Spleen (tissue), 11 donors: ENCODE data around the gene GNPAT. TPM values are rescaled to one million over a fixed set of nuclear protein-coding genes. Genes with fewer than 3 reads are reported as not detected.

Experiments
- DNase-seq: peaks from one replicate; pipeline ENCODE4 v3.0.0-alpha.2; 2020
- H3K27ac ChIP-seq, 8 donors: fragments of 200-600 bp; sonication (generic) in 7 of 8; 1 replicate in 4 of 8; 2 replicates in 4 of 8; pipeline versions ENCODE4 v1.5.0 to v1.8.0; 2016 to 2021; ENCODE audit warnings: inconsistent platforms in 4 of 8, mild to moderate bottlenecking in 4 of 8, moderate library complexity in 1 of 8
- H3K27me3 ChIP-seq, 7 donors: fragments of 200-600 bp; sonication (generic) in 6 of 7; replicated peaks in 1 of 7; 1 replicate in 4 of 7; 2 replicates in 3 of 7; pipeline versions ENCODE4 v1.5.0 to v1.8.0; 2016 to 2021; ENCODE audit warnings: inconsistent platforms in 3 of 7, mild to moderate bottlenecking in 1 of 7
- H3K36me3 ChIP-seq, 6 donors: fragments of 200-600 bp; sonication (generic) in 5 of 6; 1 replicate in 4 of 6; 2 replicates in 2 of 6; pipeline versions ENCODE4 v1.5.0 to v1.8.0; 2016 to 2021; ENCODE audit warnings: inconsistent platforms in 2 of 6
- H3K4me1 ChIP-seq, 6 donors: fragments of 200-600 bp; sonication (generic) in 5 of 6; 1 replicate in 3 of 6; 2 replicates in 3 of 6; pipeline versions ENCODE4 v1.5.0 to v1.8.0; 2016 to 2021; ENCODE audit warnings: inconsistent platforms in 3 of 6
- H3K4me3 ChIP-seq, 8 donors: fragments of 200-600 bp; sonication (generic) in 7 of 8; 1 replicate in 4 of 8; 2 replicates in 4 of 8; pipeline versions ENCODE4 v1.5.0 to v1.8.0; 2016 to 2021; ENCODE audit warnings: inconsistent platforms in 4 of 8, mild to moderate bottlenecking in 4 of 8, moderate library complexity in 2 of 8
- H3K9me3 ChIP-seq, 8 donors: fragments of 200-600 bp; sonication (generic) in 7 of 8; 1 replicate in 4 of 8; 2 replicates in 4 of 8; pipeline versions ENCODE4 v1.5.0 to v1.8.0; 2016 to 2021; ENCODE audit warnings: inconsistent platforms in 4 of 8
- POLR2A ChIP-seq, 3 donors: fragments of 450-650 bp; IDR thresholded peaks; one replicate each; pipeline ENCODE4 v1.5.1; 2017; ENCODE audit warnings: antibody characterized with exemption in 3 of 3, mild to moderate bottlenecking in 1 of 3
- POLR2AphosphoS5 ChIP-seq, 3 donors: sonication (generic); formaldehyde crosslinking; IDR thresholded peaks; one replicate each; pipeline ENCODE4 v1.5.1; 2017; ENCODE audit warnings: antibody characterized with exemption in 3 of 3
- WGBS, 5 donors: extraction: QIAGEN DNeasy Blood & Tissue Kit in 3 of 5; methylation state at CpG; one replicate each; pipeline versions ENCODE4 v1.1.5 to v1.1.7; 2013 to 2018; 5-methylcytosine and 5-hydroxymethylcytosine counted together
- intact Hi-C: fragments of 100-400 bp; cut with DNase I; formaldehyde crosslinking; loops from one replicate; pipeline ENCODE4 v1.15.0; 2023; ENCODE audit warnings: low total_unique reads
- polyA plus RNA-seq, 3 donors: library from polyadenylated mRNA; stranded (reverse); fragments of 200-250 nt; gene quantifications; one replicate each; pipeline ENCODE4 v1.2.1, GENCODE V29; 2013
- total RNA-seq, 7 donors: library from RNA; depleted of rRNA in 3 of 7; stranded (reverse); fragments of >200 nt in 3 of 7; fragmentation: NEBNext Ultra II Directional in 4 of 7; extraction: Animal tissue kit (Norgen Biotek cat#: 25700) in 4 of 7; gene quantifications; one replicate each; pipeline versions ENCODE4 v1.1.0 to v1.2.1, GENCODE V29; 2016 to 2021
- TF ChIP-seq, protein P1 (sequence below), 11 experiments: fragments of 200-600 bp in 7 of 11; fragments of 450-650 bp in 4 of 11; sonication (generic) in 4 of 11; IDR thresholded peaks in 8 of 11; conservative IDR thresholded peaks in 3 of 11; 1 replicate in 7 of 11; 2 replicates in 4 of 11; pipeline versions ENCODE4 v1.4.0 to v1.8.0; 2016 to 2021; ENCODE audit warnings: antibody characterized with exemption in 11 of 11, inconsistent platforms in 4 of 11, mild to moderate bottlenecking in 1 of 11
- donor health status: healthy with polysubstance abuse.
- donor health status: DM: no; HTN: no; CAD: no; lungs with moderate emphysema.
- donor health status: DM: no; HTN: no; CAD: no.
- donor health status: Bipolar disorder and iron deficiency.
- donor health status: healthy.
- donor health status: DM: no; HTN: no; CAD: no.
- donor health status: DM: yes; HTN: yes; CAD: no.

The GNPAT gene
- total and polyA plus RNA-seq, 10 donors = 27.7 to 42.9 (median 34.0) TPM

DNA sequence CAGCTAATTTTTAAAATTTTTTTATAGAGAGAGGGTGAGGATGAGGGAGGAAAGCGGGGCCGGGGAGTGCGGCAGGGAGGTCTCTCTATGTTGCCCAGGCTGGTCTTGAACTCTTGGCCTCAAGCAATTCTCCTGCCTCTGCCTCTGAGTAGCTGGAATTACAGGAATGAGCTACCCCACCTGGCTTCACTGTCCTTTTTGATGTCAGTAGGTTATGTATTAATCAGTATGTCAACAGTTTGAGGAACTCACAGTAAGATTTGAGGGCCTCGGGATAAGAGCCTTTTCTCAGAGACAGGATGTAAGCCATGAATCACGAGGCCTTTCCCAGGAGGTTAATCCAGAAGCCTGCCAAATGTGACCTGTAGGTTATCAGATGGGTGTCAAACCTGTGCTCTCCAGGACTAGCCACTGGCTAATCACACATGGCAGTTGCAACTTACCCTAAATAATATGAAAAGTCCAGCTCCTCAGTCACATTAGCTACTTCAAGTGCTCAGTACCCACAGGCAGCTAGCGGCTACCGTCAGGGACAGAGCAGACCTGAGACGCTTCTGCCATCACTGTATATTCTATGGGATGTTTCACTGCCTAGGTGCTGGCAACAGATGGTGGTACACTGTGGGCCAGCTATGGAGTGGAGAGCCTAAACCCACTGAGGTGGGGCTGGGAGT, 46.0 kb upstream of the GNPAT start:
- DNase-seq = peak; percentile 31
- 70 to 85% (median 81%) methylated on average over 8 of the region's 8 CpGs for WGBS, 5 donors

DNA sequence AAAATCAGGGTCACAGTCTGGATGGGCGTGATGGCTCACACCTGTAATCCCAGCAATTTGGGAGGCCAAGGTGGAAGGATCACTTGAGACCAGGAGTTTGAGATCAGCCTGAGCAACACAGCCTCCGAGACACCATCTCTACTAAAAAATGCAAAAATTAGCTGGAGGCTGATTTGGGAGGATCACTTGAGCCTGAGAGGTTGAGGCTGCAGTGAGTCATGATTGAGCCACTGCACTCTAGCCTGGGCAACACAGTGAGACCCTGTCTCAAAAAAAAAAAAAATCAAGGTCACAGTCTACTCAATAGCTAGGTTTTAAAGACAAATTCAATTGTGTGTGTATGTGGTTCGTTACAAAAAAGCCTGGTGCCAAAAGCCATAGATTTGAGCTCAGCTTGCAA, 44.7 kb upstream of the GNPAT start:
- no peak for DNase-seq
- Histone ChIP-seq H3K27me3 (peaks cover 0 to 26% (median 0%) of the 10 kb centered on the region in 7 donors), H3K4me3 (no peak overlapping the region), H3K27ac (no peak overlapping the region), H3K9me3 (no peaks in the 10 kb centered on the region), H3K4me1 (peaks cover 0 to 14% (median 0%) of the 10 kb centered on the region in 6 donors), H3K36me3 (no peaks in the 10 kb centered on the region)
- TF ChIP-seq, protein P1, sequence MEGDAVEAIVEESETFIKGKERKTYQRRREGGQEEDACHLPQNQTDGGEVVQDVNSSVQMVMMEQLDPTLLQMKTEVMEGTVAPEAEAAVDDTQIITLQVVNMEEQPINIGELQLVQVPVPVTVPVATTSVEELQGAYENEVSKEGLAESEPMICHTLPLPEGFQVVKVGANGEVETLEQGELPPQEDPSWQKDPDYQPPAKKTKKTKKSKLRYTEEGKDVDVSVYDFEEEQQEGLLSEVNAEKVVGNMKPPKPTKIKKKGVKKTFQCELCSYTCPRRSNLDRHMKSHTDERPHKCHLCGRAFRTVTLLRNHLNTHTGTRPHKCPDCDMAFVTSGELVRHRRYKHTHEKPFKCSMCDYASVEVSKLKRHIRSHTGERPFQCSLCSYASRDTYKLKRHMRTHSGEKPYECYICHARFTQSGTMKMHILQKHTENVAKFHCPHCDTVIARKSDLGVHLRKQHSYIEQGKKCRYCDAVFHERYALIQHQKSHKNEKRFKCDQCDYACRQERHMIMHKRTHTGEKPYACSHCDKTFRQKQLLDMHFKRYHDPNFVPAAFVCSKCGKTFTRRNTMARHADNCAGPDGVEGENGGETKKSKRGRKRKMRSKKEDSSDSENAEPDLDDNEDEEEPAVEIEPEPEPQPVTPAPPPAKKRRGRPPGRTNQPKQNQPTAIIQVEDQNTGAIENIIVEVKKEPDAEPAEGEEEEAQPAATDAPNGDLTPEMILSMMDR (IDR thresholded peaks at IDR 0.05 in 8 of 11, conservative IDR thresholded peaks at IDR 0.05 in 3 of 11) = no peak
- TF ChIP-seq POLR2A (IDR thresholded peaks at IDR 0.05) (no peak), POLR2AphosphoS5 (IDR thresholded peaks at IDR 0.05) (no peak)
- intact Hi-C loops = no loop called here
- WGBS, 5 donors = 75 to 87% (median 83%) methylated on average over 3 of the region's 3 CpGs

More for the DNA sequence above, 46.0 kb upstream of the GNPAT start:
- intact Hi-C loops = no loop called here
- TF ChIP-seq POLR2A (IDR thresholded peaks at IDR 0.05) (no peak), POLR2AphosphoS5 (IDR thresholded peaks at IDR 0.05) (no peak)
- H3K4me1 ChIP-seq = peaks cover 0 to 7% (median 0%) of the 10 kb centered on the region in 6 donors
- no peak overlapping the region for H3K27ac ChIP-seq
- no peak overlapping the region for H3K4me3 ChIP-seq
- no peaks in the 10 kb centered on the region for H3K36me3 ChIP-seq
- H3K9me3 ChIP-seq = peaks cover 0 to 3% (median under 1%) of the 10 kb centered on the region in 8 donors
- H3K27me3 ChIP-seq = peaks cover 0 to 27% (median 0%) of the 10 kb centered on the region in 7 donors

DNA sequence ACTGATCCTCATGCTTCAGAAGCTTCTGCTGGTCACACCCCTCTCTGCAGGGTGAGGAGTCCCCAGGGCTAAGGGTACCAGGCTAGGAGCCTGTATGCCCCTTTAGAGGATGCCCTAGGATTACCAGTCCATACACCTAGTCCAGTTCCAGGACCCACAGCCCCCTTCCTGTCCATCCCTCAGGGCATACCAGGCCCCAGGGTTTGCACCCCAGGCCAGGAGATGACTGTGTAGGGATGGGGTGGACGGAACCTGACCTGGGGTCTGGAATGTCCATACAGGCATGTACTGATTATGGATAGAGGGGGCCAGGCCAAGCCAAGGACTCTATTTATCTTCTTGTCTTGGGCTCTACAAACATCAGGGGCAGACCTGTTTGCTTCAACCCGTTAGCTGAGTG, 44.3 kb upstream of the GNPAT start:
- Histone ChIP-seq H3K9me3 (no peaks in the 10 kb centered on the region), H3K4me1 (peaks cover 0 to 14% (median 0%) of the 10 kb centered on the region in 6 donors), H3K36me3 (no peaks in the 10 kb centered on the region), H3K4me3 (no peak overlapping the region), H3K27ac (no peak overlapping the region), H3K27me3 (peaks cover 0 to 30% (median 0%) of the 10 kb centered on the region in 7 donors)
- intact Hi-C loops = no loop called here
- 83 to 89% (median 88%) methylated on average over 2 of the region's 2 CpGs for WGBS, 5 donors
- TF ChIP-seq, protein P1 (IDR thresholded peaks at IDR 0.05 in 8 of 11, conservative IDR thresholded peaks at IDR 0.05 in 3 of 11) = no peak
- TF ChIP-seq POLR2A (IDR thresholded peaks at IDR 0.05) (no peak), POLR2AphosphoS5 (IDR thresholded peaks at IDR 0.05) (no peak)
- DNase-seq = peak; percentile 42

DNA sequence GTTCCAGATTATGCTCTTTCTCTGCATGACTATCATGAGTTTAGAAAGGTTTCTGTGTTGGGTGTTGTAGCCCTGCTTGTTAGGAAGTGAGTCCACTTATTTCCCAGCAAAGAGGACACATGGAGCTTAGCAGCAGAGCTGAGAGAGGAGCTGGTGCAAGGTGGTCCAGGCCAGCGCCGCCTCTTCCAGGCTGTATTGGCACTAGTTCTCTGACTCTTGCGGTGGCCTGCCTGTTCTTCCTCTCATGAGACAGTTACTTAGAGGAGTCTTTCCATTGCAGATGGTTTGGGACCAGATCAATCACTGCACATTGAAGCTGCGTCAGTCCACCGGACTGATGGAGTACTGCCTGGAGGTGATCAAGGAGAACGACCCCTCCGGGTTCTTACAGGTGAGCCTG, 41.1 kb upstream of the GNPAT start:
- intact Hi-C loops = no loop called here
- Histone ChIP-seq H3K27ac (no peak overlapping the region), H3K36me3 (no peaks in the 10 kb centered on the region), H3K4me1 (peaks cover 0 to 7% (median 0%) of the 10 kb centered on the region in 6 donors), H3K4me3 (no peak overlapping the region), H3K9me3 (no peaks in the 10 kb centered on the region), H3K27me3 (peaks cover 0 to 16% (median 0%) of the 10 kb centered on the region in 7 donors)
- peak; percentile 42 for DNase-seq
- TF ChIP-seq POLR2AphosphoS5 (IDR thresholded peaks at IDR 0.05) (no peak), POLR2A (IDR thresholded peaks at IDR 0.05) (no peak)
- TF ChIP-seq, protein P1 (IDR thresholded peaks at IDR 0.05 in 8 of 11, conservative IDR thresholded peaks at IDR 0.05 in 3 of 11) = no peak
- 93 to 99% (median 97%) methylated on average over 7 of the region's 7 CpGs for WGBS, 5 donors
